Posterior cingulate gyrus (tissue), 11 donors: ENCODE measurements around the gene CFAP74.

Experiments used
- DNase-seq, 10 donors: peaks; one replicate each; pipeline versions ENCODE4 v3.0.0 to v3.0.0-alpha.2; 2020 to 2021; ENCODE audit warnings: mixed read lengths in 3 of 10
- intact Hi-C: fragments of 100-400 bp; cut with DNase I; formaldehyde crosslinking; loops from one replicate; pipeline ENCODE4 v1.15.1; 2023

The CFAP74 gene

DNA sequence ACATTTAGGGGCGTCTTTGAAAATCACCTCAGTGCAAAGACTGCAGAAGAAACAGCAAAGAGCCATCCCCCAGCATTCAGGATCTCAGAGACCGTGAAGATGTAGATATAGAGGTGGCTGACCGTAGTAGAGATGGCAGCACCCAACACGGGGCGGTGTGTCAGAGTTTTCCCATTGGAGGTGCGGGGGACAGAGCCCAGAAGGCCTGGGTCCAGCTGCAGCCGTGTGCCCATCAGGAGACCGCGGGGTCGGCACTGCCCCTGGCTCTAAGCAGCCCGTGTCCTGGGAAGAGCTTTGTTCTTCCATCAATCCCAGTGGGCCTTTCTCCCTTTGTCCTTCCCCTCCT, 16.7 kb upstream of the CFAP74 start:
- DNase-seq: no peak
- intact Hi-C loops: no loop called here

DNA sequence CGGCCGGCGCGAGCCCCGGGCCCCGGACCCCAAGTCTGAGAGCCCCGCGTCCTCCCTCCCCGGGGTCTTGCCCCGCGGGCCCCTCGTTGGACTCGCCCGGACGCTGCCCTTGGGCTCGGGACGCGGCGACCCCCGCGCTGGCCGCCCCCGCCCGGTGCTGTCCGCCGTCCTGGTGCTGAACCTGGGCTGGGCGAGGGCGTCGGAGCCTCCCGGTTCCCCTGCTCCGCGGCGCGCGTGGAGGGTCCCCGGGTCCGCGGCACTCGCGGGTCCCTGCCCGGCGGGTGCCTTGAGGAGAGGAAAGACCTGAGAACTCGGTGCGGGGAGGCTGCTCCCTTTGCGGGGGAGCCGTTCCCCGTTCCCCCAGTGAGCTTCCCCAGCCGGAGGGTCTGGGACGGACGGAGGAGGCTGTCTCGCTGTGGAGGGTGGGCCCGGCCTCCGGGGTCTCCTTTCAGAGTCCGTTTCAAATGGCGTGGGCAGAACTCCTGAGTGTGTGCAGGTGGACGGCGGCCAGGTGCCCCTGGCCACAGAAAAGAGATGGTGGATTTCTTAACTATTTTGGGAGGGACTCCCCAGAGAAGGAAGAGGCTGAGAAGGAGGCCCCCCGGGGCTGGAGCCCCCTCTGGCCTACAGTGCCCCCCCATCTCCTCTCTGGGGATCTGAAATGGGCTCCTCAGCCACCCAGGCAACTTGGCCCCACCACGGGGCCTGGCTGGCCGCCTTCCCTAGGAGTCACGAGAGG, 16.2 kb upstream of the CFAP74 start:
- peak in 1 of 10 donors; percentile 84 for DNase-seq
- intact Hi-C loops: no loop called here

DNA sequence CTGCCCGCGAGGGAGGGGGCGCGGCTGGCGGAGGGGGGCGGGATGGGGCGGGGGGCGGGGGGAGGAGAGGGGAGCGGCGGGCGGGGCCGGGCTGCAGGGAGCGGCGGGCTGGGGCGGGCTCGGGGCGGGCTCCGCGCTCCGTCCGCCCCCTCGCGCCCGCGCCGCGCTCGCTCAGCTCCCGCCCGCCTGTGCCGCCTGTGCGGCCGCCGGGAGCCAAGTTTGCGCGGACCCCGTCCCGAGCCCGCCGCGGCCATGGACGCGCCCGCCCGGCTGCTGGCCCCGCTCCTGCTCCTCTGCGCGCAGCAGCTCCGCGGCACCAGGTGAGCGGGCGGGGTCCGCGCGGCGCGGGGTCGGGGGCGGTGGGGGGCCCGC, 15.6 kb upstream of the CFAP74 start, which contains the start of gene GABRD:
Gene GABRD (plus strand): TSS at position 174 of the 372 bp plus-strand sequence. CDS start 79 bp downstream, at position 253.
- peak in 2 of 10 donors; percentile 76 to 88 for DNase-seq
- intact Hi-C loops: no loop called here

DNA sequence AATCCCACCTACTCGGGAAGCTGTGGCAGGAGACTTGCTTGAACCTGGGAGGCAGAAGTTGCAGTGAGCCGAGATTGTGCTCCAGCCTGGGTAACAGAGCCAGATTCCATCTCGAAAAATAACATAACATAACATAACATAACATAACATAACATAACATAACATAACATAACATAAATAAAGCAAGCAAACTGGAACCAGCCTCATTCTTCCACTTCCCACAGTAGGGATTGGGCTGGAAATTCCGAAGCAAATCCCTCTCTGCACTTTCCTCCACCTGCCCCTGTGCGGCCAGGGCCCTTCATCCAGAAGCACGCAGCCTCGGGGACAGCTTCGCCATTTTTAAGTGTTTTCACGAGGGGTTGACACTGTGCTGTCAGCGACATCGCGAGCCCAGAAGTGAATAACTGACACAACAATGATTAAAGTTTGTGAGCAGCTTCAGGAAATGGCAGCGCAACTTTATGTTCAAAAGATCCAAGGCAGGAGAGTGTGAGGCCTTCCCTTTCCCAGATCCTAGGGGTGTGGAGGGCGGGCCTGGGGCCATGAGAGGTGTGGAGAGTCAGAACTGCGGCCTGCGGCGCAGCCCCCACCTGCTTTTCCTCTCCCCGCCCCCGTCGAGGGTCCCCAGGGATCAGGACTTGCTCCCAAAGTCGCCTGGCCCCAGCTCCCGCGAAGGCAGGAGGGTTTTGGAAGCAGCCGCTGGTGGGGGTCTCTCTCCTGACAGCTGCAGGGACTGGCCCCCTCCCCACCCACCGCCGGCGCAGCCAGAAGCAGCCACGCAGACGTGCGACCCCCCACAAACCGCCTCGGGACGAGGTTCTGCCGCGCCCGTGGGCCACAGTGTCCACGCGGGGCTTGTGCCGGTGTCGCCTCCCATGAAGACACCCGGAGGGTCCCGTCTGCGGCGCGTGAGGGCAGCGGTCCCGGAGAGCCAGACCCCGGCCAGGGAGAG, 14.9 kb upstream of the CFAP74 start:
- DNase-seq: no peak
- intact Hi-C loops: no loop called here

DNA sequence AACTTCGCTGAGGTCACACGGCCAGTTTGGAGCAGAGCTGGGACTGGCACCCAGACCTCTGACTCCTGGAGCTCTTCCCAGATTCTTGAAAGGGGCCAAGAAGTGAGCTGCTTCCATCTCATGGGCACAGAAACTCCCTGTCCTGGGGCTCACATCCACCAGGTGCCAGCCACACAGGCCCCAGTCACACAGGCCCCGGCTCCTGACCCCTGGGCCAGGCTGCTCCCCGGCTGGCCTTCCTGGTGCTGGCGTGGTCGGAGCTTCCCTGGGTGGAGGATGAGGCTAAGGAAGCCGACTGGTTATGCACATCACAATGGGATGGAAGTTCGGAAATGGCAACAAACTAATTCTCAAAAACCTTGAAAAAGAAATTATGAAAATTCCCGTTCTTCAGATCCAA, 12.5 kb upstream of the CFAP74 start:
- intact Hi-C loops: no loop called here

DNA sequence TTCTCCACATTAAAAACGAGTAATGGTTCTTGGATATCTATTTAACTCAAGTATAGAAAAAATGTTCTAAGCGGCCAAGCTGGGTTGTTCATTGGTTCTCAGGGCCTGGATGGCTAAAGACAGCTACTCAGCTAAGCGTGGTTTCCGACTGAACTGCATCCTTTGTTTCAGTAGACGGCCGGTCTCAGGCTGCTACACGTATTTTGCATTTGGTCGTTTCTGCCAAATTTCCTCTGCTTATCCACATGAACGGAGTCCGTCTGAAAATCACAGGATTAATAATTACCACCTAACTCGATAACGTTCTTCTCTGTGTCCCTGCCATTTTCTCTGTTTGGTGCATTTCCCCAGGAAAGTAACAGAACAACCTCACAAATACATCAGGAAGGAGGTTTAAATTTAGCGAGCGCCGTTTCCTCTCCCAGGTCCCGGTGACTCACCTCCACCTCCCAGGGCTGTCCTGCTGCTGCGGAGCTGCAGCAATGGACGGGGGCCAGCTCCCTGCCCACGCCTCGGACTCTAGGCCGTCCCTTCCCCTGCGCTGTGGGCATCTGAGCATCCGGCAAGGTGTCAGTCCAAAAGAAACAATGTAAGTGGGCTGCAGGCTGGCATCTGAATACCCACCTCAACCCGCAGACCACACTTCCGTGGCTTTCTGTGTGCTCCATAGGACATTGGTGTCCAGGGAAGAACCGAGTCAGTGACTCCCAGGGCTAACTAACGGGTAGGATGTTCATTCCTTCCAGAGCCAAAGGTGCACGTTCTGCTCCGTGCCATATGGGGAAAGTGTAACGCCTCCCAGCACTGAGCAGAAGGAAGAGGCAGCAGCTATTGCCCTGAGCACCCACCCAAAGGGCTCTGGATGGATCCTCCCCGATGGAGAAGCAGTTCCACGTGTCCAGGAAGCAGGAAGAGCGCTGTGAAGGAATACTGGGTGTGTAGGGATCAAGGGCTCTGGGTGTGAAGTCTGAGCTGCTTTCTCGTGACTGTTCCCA, 11.5 kb upstream of the CFAP74 start:
- DNase-seq: peak in 2 of 10 donors; percentile 78 to 86
- intact Hi-C loops: no loop called here

More for the DNA sequence above, 12.5 kb upstream of the CFAP74 start:
- DNase-seq: no peak

DNA sequence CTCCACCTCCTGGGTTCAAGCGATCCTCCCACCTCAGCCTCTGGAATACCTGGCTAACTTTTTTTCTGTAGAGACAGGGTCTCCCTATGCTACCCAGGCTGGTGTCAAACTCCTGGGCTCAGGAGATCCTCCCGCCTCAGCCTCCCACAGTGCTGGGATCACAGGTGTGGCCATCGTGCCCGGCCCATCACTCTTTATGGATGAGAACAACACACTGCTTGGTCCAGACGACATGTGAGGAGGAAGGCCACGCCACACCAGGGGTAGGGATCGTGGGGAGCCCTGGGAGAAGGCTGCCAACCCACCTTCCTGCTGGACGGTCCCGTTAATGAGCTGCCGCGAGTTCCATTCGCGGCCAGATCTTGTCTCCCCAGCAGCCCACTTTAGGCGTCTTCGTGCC, 10.6 kb upstream of the CFAP74 start:
- intact Hi-C loops: no loop called here

DNA sequence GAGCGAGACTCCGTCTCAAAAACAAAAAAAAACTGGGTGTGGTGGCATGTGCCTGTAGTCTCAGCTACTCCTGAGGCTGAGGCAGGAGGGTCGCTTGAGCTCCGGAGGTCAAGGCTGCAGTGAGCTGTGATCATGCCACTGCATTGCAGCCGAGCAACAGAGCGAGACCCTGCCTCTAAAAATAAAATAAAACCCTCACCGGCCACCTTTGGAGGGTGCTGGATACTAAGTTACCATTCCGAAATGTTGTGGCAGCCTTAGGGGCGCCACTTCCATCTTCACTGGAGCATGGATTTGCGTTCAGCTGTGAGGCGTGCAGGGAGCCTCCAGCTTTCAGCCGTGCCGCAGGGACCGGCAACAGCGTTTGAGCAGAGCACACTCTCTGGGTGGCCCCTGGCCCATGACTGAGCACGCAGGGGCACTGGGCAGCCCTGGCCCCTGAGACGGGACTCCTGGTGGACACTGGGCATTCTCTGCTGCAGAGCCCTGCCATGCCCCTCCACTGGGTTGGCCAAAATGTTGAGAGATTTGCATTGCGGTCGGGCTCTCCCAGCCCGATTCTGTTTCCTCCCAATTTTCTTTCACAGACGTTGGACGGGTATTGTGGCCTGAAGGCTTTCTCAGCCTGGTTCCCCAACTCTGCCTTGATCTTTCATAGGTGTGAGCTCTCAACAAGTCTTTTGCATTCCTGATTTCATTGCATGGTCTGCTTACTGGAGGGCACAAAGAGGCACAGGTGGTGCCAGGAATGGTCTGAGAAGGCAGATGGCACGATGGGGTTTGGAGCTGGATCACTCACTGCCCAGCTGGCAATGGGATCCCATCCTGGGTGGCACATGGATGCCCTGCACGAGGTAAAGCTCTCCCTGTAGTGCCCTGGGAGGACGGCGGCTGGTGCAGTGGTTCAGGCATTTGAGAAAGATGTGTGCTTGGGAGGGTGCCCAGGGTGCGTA, 5.8 kb upstream of the CFAP74 start:
- intact Hi-C loops: no loop called here
- DNase-seq: no peak

More for the DNA sequence above, 10.6 kb upstream of the CFAP74 start:
- no peak for DNase-seq

DNA sequence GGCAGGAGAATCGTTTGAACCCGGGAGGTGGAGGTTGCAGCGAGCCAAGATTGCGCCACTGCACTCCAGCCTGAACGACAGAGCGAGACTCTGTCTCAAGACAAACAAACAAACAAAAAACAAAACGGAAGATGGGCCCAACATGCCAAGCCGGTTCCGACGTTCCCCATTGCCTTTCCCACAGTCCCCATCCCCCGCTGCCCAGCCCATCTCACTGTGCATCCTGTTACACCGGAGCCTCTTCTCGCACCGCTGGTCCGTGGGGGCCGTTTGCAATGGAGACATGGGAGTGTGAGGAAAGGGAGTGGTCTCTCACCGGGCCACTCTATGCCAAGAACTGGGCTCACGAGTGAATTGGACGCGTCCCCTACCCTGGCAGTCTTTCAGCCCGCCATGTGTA, 1.3 kb upstream of the CFAP74 start:
- intact Hi-C loops: no loop called here

DNA sequence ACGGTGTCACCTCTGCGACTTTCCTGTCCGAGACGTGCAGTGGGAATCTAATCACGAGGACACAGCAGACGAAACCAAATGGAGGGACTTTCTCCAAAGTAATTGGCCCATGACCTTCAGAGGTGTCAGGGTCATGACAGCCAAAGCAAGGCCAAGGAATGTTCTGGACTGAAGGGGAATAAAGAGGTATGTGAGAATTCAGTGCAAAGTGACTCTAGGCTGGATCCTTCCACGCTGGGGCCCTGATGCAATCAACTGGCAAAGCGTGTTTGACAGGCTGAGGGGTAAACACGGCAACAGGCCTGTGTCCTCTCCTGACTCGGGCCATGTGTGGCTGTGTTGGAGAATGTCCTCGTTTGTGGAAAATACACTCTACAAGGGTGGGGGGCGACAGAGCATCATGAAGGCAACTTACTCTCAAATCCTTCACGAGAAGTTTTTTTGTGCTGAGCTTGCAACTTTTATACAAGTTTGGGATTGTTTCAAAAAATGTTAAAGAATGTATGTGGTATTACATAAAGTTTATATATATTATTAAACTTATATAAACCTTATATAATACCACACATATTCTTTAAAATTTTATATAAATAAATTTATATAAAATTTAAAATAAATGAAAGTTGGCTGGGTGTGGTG, 1.7 kb downstream of the CFAP74 start:
- intact Hi-C loops: no loop called here
- DNase-seq: no peak

More for the DNA sequence above, 1.3 kb upstream of the CFAP74 start:
- DNase-seq: no peak

DNA sequence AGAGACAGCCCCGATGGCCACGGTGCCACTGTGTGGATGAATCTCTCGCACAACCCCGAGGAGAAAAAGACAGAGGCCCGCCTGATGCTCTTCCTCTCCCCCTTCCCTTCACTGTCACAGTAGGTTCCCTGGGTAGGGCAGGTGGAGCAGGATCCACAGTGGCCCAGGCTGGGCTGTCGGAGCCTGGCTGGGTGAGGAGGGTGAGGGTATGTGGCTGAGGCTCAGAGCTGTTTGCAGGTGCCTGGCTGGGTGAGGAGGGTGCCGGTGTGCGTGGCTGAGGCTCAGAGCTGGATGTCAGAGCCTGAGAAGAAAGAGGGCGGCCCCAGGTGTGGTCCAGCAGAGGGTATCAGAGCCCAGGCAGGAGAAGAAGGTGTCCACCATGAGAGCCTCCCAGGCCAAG, 2.7 kb downstream of the CFAP74 start:
- no peak for DNase-seq
- intact Hi-C loops: no loop called here

DNA sequence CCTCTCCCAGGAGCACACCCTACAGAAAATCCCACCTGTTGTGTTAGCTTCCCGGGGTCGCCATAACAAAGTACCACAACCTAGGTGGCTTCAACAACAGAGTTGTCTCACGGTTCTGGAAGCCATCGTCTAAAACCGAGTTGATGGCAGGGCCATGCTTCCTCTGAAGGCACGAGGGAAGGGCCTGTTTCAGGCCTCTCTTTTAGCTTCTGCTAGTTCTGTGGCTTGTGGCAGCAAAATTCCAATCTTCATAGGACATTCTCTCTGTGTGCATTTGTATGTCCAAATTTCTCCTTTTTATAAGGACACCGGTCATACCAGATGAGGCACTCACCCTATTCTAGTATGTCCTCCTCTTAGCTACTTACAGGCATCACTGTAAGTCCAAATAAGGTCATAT, 3.2 kb downstream of the CFAP74 start:
- intact Hi-C loops: no loop called here
- DNase-seq: no peak

DNA sequence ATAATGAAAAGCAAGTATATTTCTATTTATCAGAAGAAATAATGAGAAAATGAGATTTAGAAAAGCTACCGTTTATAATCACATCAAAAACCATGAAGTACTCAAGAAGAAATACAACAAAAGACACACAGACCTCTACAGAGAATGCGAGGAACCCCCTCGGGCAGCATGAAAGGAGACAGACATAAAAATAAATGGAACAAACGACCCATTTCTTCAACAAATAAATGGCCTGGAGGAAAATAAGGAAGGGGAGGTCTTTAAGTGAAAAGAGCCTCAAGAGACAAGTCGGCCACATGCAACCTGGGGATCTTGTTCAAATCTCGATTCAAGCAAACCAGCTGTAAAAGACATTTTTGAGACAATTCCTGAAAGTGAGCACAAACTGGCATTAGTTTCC, 6.0 kb downstream of the CFAP74 start:
- no peak for DNase-seq

DNA sequence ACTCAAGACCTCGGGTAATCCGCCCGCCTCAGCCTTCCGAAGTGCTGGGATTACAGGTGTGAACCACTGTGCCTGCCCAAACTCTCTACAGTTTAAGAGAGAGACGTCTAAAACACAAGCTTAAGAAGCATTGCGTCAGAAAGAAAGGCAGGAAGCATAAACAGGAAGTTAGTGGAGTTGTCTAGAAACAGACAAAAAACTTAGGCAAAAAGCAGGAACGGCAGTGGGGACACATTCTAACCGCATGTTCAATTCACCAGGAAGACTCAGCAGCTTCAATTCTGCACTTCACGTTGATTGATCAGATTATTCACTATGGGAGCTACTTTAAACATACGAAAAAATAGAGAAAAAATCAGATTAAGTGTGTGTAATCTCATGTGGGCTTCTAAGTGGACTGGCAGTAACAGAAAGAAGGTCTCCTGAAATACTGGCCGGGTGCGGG, 7.4 kb downstream of the CFAP74 start:
- DNase-seq: no peak
- intact Hi-C loops: no loop called here

More for the DNA sequence above, 6.0 kb downstream of the CFAP74 start:
- intact Hi-C loops: no loop called here

DNA sequence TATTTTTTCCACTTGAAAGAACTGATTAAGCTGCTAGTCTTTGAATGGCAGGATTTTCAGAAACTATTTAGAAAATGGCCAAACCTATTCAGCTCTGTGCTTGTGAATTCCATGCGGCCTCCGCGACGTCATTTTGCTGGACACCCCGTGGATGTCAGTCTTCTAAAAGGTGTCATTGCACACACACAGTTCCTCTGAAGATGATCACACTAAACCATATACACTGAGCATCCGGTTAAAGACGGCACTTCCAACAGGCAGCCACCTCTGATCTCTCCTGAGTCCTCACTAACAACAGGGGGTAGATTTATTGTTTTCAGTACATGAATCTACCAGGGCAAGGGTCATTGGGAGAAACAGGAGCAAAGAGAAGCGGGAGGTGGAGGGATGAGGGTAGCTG, 9.1 kb downstream of the CFAP74 start:
- DNase-seq: no peak
- intact Hi-C loops: no loop called here

DNA sequence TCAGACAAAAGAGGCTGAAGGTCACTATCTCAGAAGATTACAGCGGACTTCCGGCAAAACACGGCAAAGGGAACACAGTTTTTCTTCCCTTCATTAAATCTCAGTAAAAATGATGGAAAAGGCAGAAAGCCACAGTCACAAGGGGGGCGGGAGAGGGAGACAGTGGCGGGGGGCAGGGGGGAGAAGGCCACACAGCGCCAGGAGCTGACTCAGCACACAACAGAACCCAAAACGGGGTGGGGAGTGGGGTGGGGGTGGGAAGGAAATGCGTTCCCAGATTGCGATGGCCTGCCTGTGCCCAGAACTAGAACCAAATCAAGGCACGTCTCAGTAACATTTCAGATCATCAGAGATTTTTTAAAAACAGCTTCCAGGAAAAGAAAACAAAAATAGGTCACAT, 13.4 kb downstream of the CFAP74 start:
- intact Hi-C loops: no loop called here
- no peak for DNase-seq

DNA sequence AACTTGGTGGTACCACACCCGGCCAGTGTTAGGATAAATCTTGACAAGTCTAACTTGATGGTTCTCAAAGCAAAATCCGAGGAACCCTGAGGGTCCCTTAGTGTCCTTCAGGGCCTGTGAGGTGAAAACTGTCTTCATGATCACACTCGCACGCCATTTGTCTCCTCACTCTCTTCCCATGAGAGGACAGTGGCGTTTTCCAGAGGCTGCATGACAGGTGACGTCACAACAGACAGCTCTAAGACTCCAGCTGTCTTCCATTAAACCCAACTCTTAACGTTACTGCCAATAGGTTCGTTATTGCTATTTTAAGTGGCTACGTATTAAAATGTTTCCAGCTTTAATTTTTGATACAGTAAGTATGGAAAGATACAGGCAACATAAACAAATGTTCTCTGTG, 13.8 kb downstream of the CFAP74 start:
- no peak for DNase-seq
- intact Hi-C loops: no loop called here

DNA sequence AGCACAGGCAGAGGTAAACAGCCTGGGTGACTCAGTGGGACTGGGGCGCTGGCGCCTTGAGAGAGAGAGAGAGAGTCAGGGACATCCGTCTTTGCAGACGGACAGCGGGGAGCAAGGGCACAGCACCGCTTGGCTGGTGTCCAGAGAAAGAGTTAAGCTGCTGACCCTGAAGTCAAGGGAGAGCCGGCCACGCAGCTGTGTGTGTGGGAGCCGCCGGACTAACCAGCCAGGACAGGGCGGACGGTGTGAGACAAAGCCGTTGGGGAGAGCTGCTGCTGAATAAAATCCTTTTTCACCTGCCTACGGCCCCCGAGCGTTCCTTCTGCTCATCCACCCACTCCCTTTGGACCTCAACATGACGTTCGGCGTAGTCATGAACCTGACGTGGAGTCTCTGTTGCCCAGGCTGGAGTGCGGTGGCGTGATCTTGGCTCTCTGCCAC, 14.5 kb downstream of the CFAP74 start:
- DNase-seq: peak in 1 of 10 donors; percentile 88
- intact Hi-C loops: no loop called here
